Measurements from ENCODE around the gene MMP24. TPM values are rescaled to one million over a fixed set of nuclear protein-coding genes. Genes with fewer than 3 reads are reported as not detected.
"Not testable (repeated sequence)": the region's sequence is repeated elsewhere in the genome, so short reads cannot be mapped to it uniquely, and the experiment has no call there.

The MMP24 gene
- total RNA-seq, 4 donors from 2014 or later: 0.16 to 7.2 (median 5.6) TPM

GRCh38 chr20:35307666-35308653, 81.5 kb downstream of the MMP24 start:
- ATAC-seq (ENCODE audit: low FRiP score): no peak
- TF ChIP-seq CTCF (IDR thresholded peaks at IDR 0.05): no peak
- no peak for DNase-seq (ENCODE audit: low spot score)

GRCh38 chr20:35311409-35311808, 84.9 kb downstream of the MMP24 start:
- DNase-seq (ENCODE audit: low spot score) (no peak), ATAC-seq (ENCODE audit: low FRiP score) (no peak)
- no peak for TF ChIP-seq CTCF (IDR thresholded peaks at IDR 0.05)

GRCh38 chr20:35311822-35312221, 85.3 kb downstream of the MMP24 start:
- ATAC-seq (ENCODE audit: low FRiP score) (no peak), DNase-seq (ENCODE audit: low spot score) (no peak)
- no peak for TF ChIP-seq CTCF (IDR thresholded peaks at IDR 0.05)

GRCh38 chr20:35312318-35312717, 85.8 kb downstream of the MMP24 start:
- DNase-seq (ENCODE audit: low spot score) (no peak), ATAC-seq (ENCODE audit: low FRiP score) (no peak)
- TF ChIP-seq CTCF (IDR thresholded peaks at IDR 0.05): no peak

GRCh38 chr20:35314816-35315631, 88.5 kb downstream of the MMP24 start:
- ATAC-seq (ENCODE audit: low FRiP score) (no peak), DNase-seq (ENCODE audit: low spot score) (no peak)
- TF ChIP-seq CTCF (IDR thresholded peaks at IDR 0.05): no peak

- DNase-seq (ENCODE audit: low spot score); ATAC-seq (ENCODE audit: low FRiP score): not testable (repeated sequence)
These were observed 89.1 kb downstream of the MMP24 start for GRCh38 chr20:35315632-35316020.

- DNase-seq (ENCODE audit: low spot score): no peak
- TF ChIP-seq CTCF (IDR thresholded peaks at IDR 0.05): no peak
- ATAC-seq (ENCODE audit: low FRiP score): no peak
These were observed 89.6 kb downstream of the MMP24 start for GRCh38 chr20:35316086-35316485.
